H9 (cell line): Measurements from ENCODE around the gene NUDCD2. TPM values are rescaled to one million over a fixed set of nuclear protein-coding genes. Genes with fewer than 3 reads are reported as not detected.

Source experiments
- DNase-seq: peaks from one replicate; pipeline ENCODE4 v3.0.0-alpha.2; 2017
- H2AFZ ChIP-seq: one replicate; pipeline ENCODE4 v1.6.1; 2013; ENCODE audit warnings: mild to moderate bottlenecking, low read length, control low read depth, moderate library complexity
- H2AK5ac ChIP-seq: 2 replicates; pipeline ENCODE4 v1.6.1; 2013; ENCODE audit warnings: low read length, control low read depth, mixed read lengths; ENCODE audit not compliant: insufficient read length
- H2BK120ac ChIP-seq: one replicate; pipeline ENCODE4 v1.6.1; 2013; ENCODE audit warnings: low read depth, mild to moderate bottlenecking, low read length, control low read depth, inconsistent platforms; ENCODE audit not compliant: poor library complexity, severe bottlenecking
- H2BK12ac ChIP-seq: 2 replicates; pipeline ENCODE4 v1.6.1; 2013; ENCODE audit warnings: low read length, control low read depth, mixed read lengths, low read depth; ENCODE audit not compliant: insufficient read length
- H2BK15ac ChIP-seq: 2 replicates; pipeline ENCODE4 v1.6.1; 2013; ENCODE audit warnings: low read depth, low read length, control low read depth
- H2BK20ac ChIP-seq: one replicate; pipeline ENCODE4 v1.6.1; 2013; ENCODE audit warnings: low read depth, mild to moderate bottlenecking, low read length, control low read depth, inconsistent platforms; ENCODE audit not compliant: poor library complexity, severe bottlenecking
- H2BK5ac ChIP-seq: 2 replicates; pipeline ENCODE4 v1.6.1; 2013; ENCODE audit warnings: low read length, control low read depth, mixed read lengths; ENCODE audit not compliant: insufficient read length
- H3K14ac ChIP-seq: 2 replicates; pipeline ENCODE4 v1.6.1; 2013; ENCODE audit warnings: low read length, control low read depth; ENCODE audit not compliant: insufficient read depth
- H3K18ac ChIP-seq: 2 replicates; pipeline ENCODE4 v1.6.1; 2013; ENCODE audit warnings: low read depth, mild to moderate bottlenecking, mixed read lengths, low read length, control low read depth; ENCODE audit not compliant: insufficient read length
- H3K23ac ChIP-seq: 2 replicates; pipeline ENCODE4 v1.6.1; 2013; ENCODE audit warnings: low read length, control low read depth, mixed read lengths, low read depth; ENCODE audit not compliant: insufficient read length
- H3K23me2 ChIP-seq: 2 replicates; pipeline ENCODE4 v1.6.1; 2013; ENCODE audit warnings: low read depth, mild to moderate bottlenecking, mixed read lengths, low read length, control low read depth; ENCODE audit not compliant: insufficient read length, poor library complexity, severe bottlenecking
- H3K27ac ChIP-seq: 2 replicates; pipeline ENCODE4 v1.5.1; 2013; ENCODE audit warnings: low read length, control low read depth, mixed read lengths, low read depth; ENCODE audit not compliant: insufficient read length
- H3K27me3 ChIP-seq: 2 replicates; pipeline ENCODE4 v1.6.1; 2013; ENCODE audit warnings: low read length, control low read depth, inconsistent platforms; ENCODE audit not compliant: insufficient read depth
- H3K4ac ChIP-seq: 2 replicates; pipeline ENCODE4 v1.6.1; 2013; ENCODE audit warnings: low read depth, mild to moderate bottlenecking, control low read depth, inconsistent platforms, low read length, moderate library complexity
- H3K4me1 ChIP-seq: 2 replicates; pipeline ENCODE4 v1.6.1; 2013; ENCODE audit warnings: low read length, control low read depth, inconsistent platforms; ENCODE audit not compliant: insufficient read depth
- H3K4me2 ChIP-seq: 2 replicates; pipeline ENCODE4 v1.6.1; 2013; ENCODE audit warnings: low read length, control low read depth, mixed read lengths; ENCODE audit not compliant: insufficient read length, insufficient read depth
- H3K56ac ChIP-seq: 2 replicates; pipeline ENCODE4 v1.6.1; 2013; ENCODE audit warnings: low read depth, mild to moderate bottlenecking, mixed read lengths, low read length, control low read depth; ENCODE audit not compliant: insufficient read length
- H3K79me1 ChIP-seq: 2 replicates; pipeline ENCODE4 v1.6.1; 2013; ENCODE audit warnings: low read depth, mild to moderate bottlenecking, moderate library complexity, low read length, control low read depth, inconsistent platforms; ENCODE audit not compliant: insufficient read depth, poor library complexity, severe bottlenecking
- H3K79me2 ChIP-seq: 2 replicates; pipeline ENCODE4 v1.6.1; 2013; ENCODE audit warnings: low read length, control low read depth, inconsistent platforms; ENCODE audit not compliant: insufficient read depth
- H3K9ac ChIP-seq: 2 replicates; pipeline ENCODE4 v1.6.1; 2013; ENCODE audit warnings: low read length, control low read depth, mixed read lengths; ENCODE audit not compliant: insufficient read length; ENCODE audit errors: extremely low read depth
- H3K9me3 ChIP-seq: one replicate; pipeline ENCODE4 v1.6.1; 2013; ENCODE audit warnings: low read depth, low read length, inconsistent platforms; ENCODE audit not compliant: control insufficient read depth
- H3T11ph ChIP-seq: one replicate; pipeline ENCODE4 v1.6.1; 2013; ENCODE audit warnings: mild to moderate bottlenecking, low read length, control low read depth, inconsistent platforms
- H4K20me1 ChIP-seq: one replicate; pipeline ENCODE4 v1.6.1; 2013; ENCODE audit not compliant: control insufficient read depth, insufficient read length, insufficient read depth
- H4K5ac ChIP-seq: 2 replicates; pipeline ENCODE4 v1.6.1; 2013; ENCODE audit warnings: low read depth, mild to moderate bottlenecking, mixed read lengths, low read length, control low read depth; ENCODE audit not compliant: insufficient read length
- H4K8ac ChIP-seq: replicated peaks from 2 replicates; pipeline ENCODE4 v1.6.1; 2013; ENCODE audit warnings: low read length, control low read depth, mixed read lengths, low read depth; ENCODE audit not compliant: insufficient read length
- H4K91ac ChIP-seq: 2 replicates; pipeline ENCODE4 v1.6.1; 2013; ENCODE audit warnings: low read depth, mild to moderate bottlenecking, moderate library complexity, mixed read lengths, low read length, control low read depth; ENCODE audit not compliant: insufficient read length
- H3K27ac Mint-ChIP-seq, 3 experiments: 2 replicates in 2 of 3; 3 replicates in 1 of 3; pipeline ENCODE4 v1.8.0; 2020 to 2021; ENCODE audit warnings: mixed read lengths in 3 of 3, mild to moderate bottlenecking in 1 of 3, moderate library complexity in 1 of 3
- H3K27me3 Mint-ChIP-seq: 2 replicates; pipeline ENCODE4 v1.8.0; 2021; ENCODE audit warnings: low read depth, mild to moderate bottlenecking, moderate library complexity, mixed read lengths
- H3K36me3 Mint-ChIP-seq, 3 experiments: 2 replicates in 2 of 3; 3 replicates in 1 of 3; pipeline ENCODE4 v1.8.0; 2020 to 2021; ENCODE audit warnings: low read depth in 3 of 3, mixed read lengths in 3 of 3; ENCODE audit not compliant: insufficient read depth in 1 of 3
- H3K4me1 Mint-ChIP-seq, 2 experiments: 2 replicates each; pipeline ENCODE4 v1.8.0; 2020; ENCODE audit warnings: mixed read lengths in 2 of 2
- H3K4me3 Mint-ChIP-seq, 2 experiments: 2 replicates in 1 of 2; 3 replicates in 1 of 2; pipeline ENCODE4 v1.8.0; 2020 to 2021; ENCODE audit warnings: mild to moderate bottlenecking in 2 of 2, mixed read lengths in 2 of 2, moderate library complexity in 1 of 2
- H3K9me3 Mint-ChIP-seq, 2 experiments: 2 replicates in 1 of 2; 3 replicates in 1 of 2; pipeline ENCODE4 v1.8.0; 2020; ENCODE audit warnings: mild to moderate bottlenecking in 2 of 2, mixed read lengths in 2 of 2, moderate library complexity in 1 of 2
- CTCF ChIP-seq: fragments of 200-600 bp; sonication (generic); conservative IDR thresholded peaks from 3 replicates; pipeline ENCODE4 v1.8.0; 2021; ENCODE audit warnings: antibody characterized with exemption, mild to moderate bottlenecking
- WGBS: extraction: QIAGEN DNeasy Blood & Tissue Kit; methylation state at CpG from one replicate; pipeline ENCODE4 v1.1.7; 2013; ENCODE audit warnings: missing lambda C conversion rate, low lambda C conversion rate, mixed read lengths; ENCODE audit not compliant: insufficient read length; ENCODE audit errors: extremely low coverage; 5-methylcytosine and 5-hydroxymethylcytosine counted together
- total RNA-seq: library from RNA; stranded (reverse); gene quantifications from 2 replicates; pipeline ENCODE4 v1.2.1, GENCODE V29; 2021

Gene NUDCD2
- total RNA-seq, 1 experiment from 2014 or later: 42.2 TPM

- no peak overlapping the region for H3K18ac ChIP-seq
- H2BK20ac ChIP-seq: no peak overlapping the region
- H2BK5ac ChIP-seq: no peak overlapping the region
- no peak overlapping the region for H2AK5ac ChIP-seq
- Mint-ChIP-seq H3K27me3 (no peaks in the 10 kb centered on the region), H3K9me3 (no peaks in the 10 kb centered on the region), H3K4me3 (no peak overlapping the region), H3K4me1 (peaks cover 5 to 15% of the 10 kb centered on the region in 2 experiments), H3K27ac (no peak overlapping the region), H3K36me3 (peaks cover 26 to 48% (median 47%) of the 10 kb centered on the region in 3 experiments)
- no peak overlapping the region for H3K56ac ChIP-seq
- no peaks in the 10 kb centered on the region for H3K27me3 ChIP-seq
- no peak overlapping the region for H3K4ac ChIP-seq
- DNase-seq: no peak
- no CpG with 5 or more reads among the region's 1 CpG for WGBS
- H2BK12ac ChIP-seq: no peak overlapping the region
- no peak for TF ChIP-seq CTCF
- H3K9ac ChIP-seq: no peak overlapping the region
- no peak overlapping the region for H3K14ac ChIP-seq
- H3K23me2 ChIP-seq: no peaks in the 10 kb centered on the region
- no peak overlapping the region for H3T11ph ChIP-seq
- H3K4me1 ChIP-seq: no peaks in the 10 kb centered on the region
- no peaks in the 10 kb centered on the region for H3K9me3 ChIP-seq
- H4K5ac ChIP-seq: no peak overlapping the region
- H2BK15ac ChIP-seq: no peak overlapping the region
- no peaks in the 10 kb centered on the region; the same call in 1 of the 2 replicates for H3K79me2 ChIP-seq
- no peak overlapping the region for H3K27ac ChIP-seq
- H4K8ac ChIP-seq: no peak overlapping the region
- H4K91ac ChIP-seq: no peak overlapping the region
- H3K23ac ChIP-seq: no peak overlapping the region
- no peaks in the 10 kb centered on the region for H4K20me1 ChIP-seq
- H3K79me1 ChIP-seq: no peaks in the 10 kb centered on the region
- H3K4me2 ChIP-seq: no peak overlapping the region
- no peak overlapping the region for H2AFZ ChIP-seq
- no peak overlapping the region for H2BK120ac ChIP-seq
These were observed 6.2 kb downstream of the NUDCD2 start for GRCh38 chr5:163453705-163454104.
